IMR-90 (cell line): Measurements from ENCODE around the gene PDC. TPM values are rescaled to one million over a fixed set of nuclear protein-coding genes. Genes with fewer than 3 reads are reported as not detected.

ENCODE experiments used
- ATAC-seq: fragments of 200-7000 bp; cut with Tn5 transposase; 2 replicates; pipeline ENCODE4 v1.9.1; 2020; ENCODE audit warnings: low read depth, mild to moderate bottlenecking, moderate library complexity
- BruUV-seq: library from RNA; stranded (reverse); fragments of 400-500 nt; replicated peaks from 2 replicates; lab custom pipeline; 2021; lab: Mats Ljungman, UMichigan
- CTCF ChIA-PET: fragments of 300-600 bp; formaldehyde crosslinking; extraction: SDS; loops from one replicate; lab custom pipeline; 2021; ENCODE audit warnings: antibody characterized with exemption; lab: Yijun Ruan, JAX
- POLR2A ChIA-PET: fragments of 300-600 bp; sonication (Branson Sonifier 250); formaldehyde crosslinking; loops from one replicate; lab custom pipeline; 2022; ENCODE audit warnings: antibody characterized with exemption; ENCODE audit not compliant: unreplicated experiment; lab: Charles Lee
- DNase-seq: peaks from one replicate; pipeline ENCODE4 v3.0.0; 2013
- H2AFZ ChIP-seq: replicated peaks from 2 replicates; pipeline ENCODE3; 2013; ENCODE audit warnings: low read length, mild to moderate bottlenecking; ENCODE audit not compliant: poor library complexity
- H2AK5ac ChIP-seq: 2 replicates; pipeline ENCODE4 v1.6.1; 2013; ENCODE audit warnings: low read depth, low read length, inconsistent platforms
- H2AK9ac ChIP-seq: replicated peaks from 2 replicates; pipeline ENCODE3; 2013; ENCODE audit warnings: mild to moderate bottlenecking, low read depth, low read length, moderate library complexity; ENCODE audit not compliant: poor library complexity
- H2BK120ac ChIP-seq: 2 replicates; pipeline ENCODE4 v1.6.1; 2013; ENCODE audit warnings: low read depth, low read length, inconsistent platforms
- H2BK15ac ChIP-seq: 3 replicates; pipeline ENCODE4 v1.6.1; 2013; ENCODE audit warnings: low read depth, low read length, inconsistent platforms
- H2BK20ac ChIP-seq: 2 replicates; pipeline ENCODE4 v1.6.1; 2013; ENCODE audit warnings: low read depth, mild to moderate bottlenecking, inconsistent platforms, low read length, moderate library complexity
- H2BK5ac ChIP-seq: 2 replicates; pipeline ENCODE4 v1.6.1; 2013; ENCODE audit warnings: mild to moderate bottlenecking, low read depth, low read length, inconsistent platforms; ENCODE audit not compliant: poor library complexity, severe bottlenecking
- H3K14ac ChIP-seq: replicated peaks from 2 replicates; pipeline ENCODE4 v1.6.1; 2013; ENCODE audit warnings: low read depth, low read length, inconsistent platforms
- H3K18ac ChIP-seq: 2 replicates; pipeline ENCODE4 v1.6.1; 2013; ENCODE audit warnings: low read depth, low read length, control low read depth
- H3K23ac ChIP-seq: 2 replicates; pipeline ENCODE4 v1.6.1; 2013; ENCODE audit warnings: low read depth, low read length, inconsistent platforms
- H3K27ac ChIP-seq: 2 replicates; pipeline ENCODE4 v1.5.1; 2013; ENCODE audit warnings: mild to moderate bottlenecking, control low read depth, low read length; ENCODE audit not compliant: insufficient read depth
- H3K27me3 ChIP-seq: 2 replicates; pipeline ENCODE4 v1.6.1; 2013; ENCODE audit warnings: low read length; ENCODE audit not compliant: control insufficient read depth, insufficient read depth
- H3K36me3 ChIP-seq: 2 replicates; pipeline ENCODE4 v1.6.1; 2013; ENCODE audit warnings: low read length, mixed read lengths; ENCODE audit not compliant: control insufficient read depth, insufficient read depth
- H3K4ac ChIP-seq: 2 replicates; pipeline ENCODE4 v1.6.1; 2013; ENCODE audit warnings: low read depth, low read length, inconsistent platforms
- H3K4me1 ChIP-seq: 2 replicates; pipeline ENCODE4 v1.6.1; 2013; ENCODE audit warnings: low read length, mixed read lengths; ENCODE audit not compliant: control insufficient read depth, insufficient read depth
- H3K4me2 ChIP-seq: 2 replicates; pipeline ENCODE4 v1.6.1; 2013; ENCODE audit warnings: low read depth, mild to moderate bottlenecking, control low read depth, low read length, moderate library complexity
- H3K4me3 ChIP-seq: 2 replicates; pipeline ENCODE4 v1.5.1; 2013; ENCODE audit warnings: low read depth, mild to moderate bottlenecking, control low read depth, low read length, moderate library complexity; ENCODE audit not compliant: insufficient read depth
- H3K56ac ChIP-seq: 2 replicates; pipeline ENCODE4 v1.6.1; 2013; ENCODE audit warnings: low read length, inconsistent platforms; ENCODE audit not compliant: insufficient read depth; ENCODE audit errors: extremely low read depth
- H3K79me1 ChIP-seq, 2 experiments: 2 replicates each; pipeline ENCODE4 v1.6.1; 2013; ENCODE audit warnings: low read length in 2 of 2, inconsistent platforms in 1 of 2, low read depth in 1 of 2
- H3K9ac ChIP-seq: 2 replicates; pipeline ENCODE4 v1.6.1; 2013; ENCODE audit warnings: low read depth, low read length, control low read depth
- H3K9me1 ChIP-seq: 2 replicates; pipeline ENCODE4 v1.6.1; 2013; ENCODE audit warnings: low read length, inconsistent platforms; ENCODE audit not compliant: insufficient read depth
- H3K9me3 ChIP-seq: 2 replicates; pipeline ENCODE4 v1.6.1; 2013; ENCODE audit warnings: low read length; ENCODE audit not compliant: control insufficient read depth, insufficient read depth
- H4K20me1 ChIP-seq: 2 replicates; pipeline ENCODE4 v1.6.1; 2013; ENCODE audit warnings: low read length, inconsistent platforms; ENCODE audit not compliant: insufficient read depth
- H4K5ac ChIP-seq: 2 replicates; pipeline ENCODE4 v1.6.1; 2013; ENCODE audit warnings: mild to moderate bottlenecking, low read depth, low read length, control low read depth
- H4K8ac ChIP-seq, 2 experiments: 2 replicates each; pipeline ENCODE4 v1.6.1; 2013; ENCODE audit warnings: low read depth in 2 of 2, low read length in 2 of 2, control low read depth in 1 of 2, inconsistent platforms in 1 of 2
- H4K91ac ChIP-seq: 2 replicates; pipeline ENCODE4 v1.6.1; 2013; ENCODE audit warnings: low read depth, low read length, inconsistent platforms; ENCODE audit not compliant: insufficient read depth
- BHLHE40 ChIP-seq: fragments of 150-350 bp; IDR thresholded peaks from 2 replicates; pipeline ENCODE4 v1.6.1; 2016; ENCODE audit warnings: mild to moderate bottlenecking, low read depth, low read length
- CEBPB ChIP-seq: IDR thresholded peaks from 2 replicates; pipeline ENCODE4 v1.6.1; 2012; ENCODE audit warnings: low read depth, low read length, improper control_type of control experiment
- CHD1 ChIP-seq: IDR thresholded peaks from 2 replicates; pipeline ENCODE4 v1.6.1; 2012; ENCODE audit warnings: low read depth, low read length, improper control_type of control experiment
- FOS ChIP-seq: fragments of 150-350 bp; IDR thresholded peaks from 2 replicates; pipeline ENCODE4 v1.6.1; 2016; ENCODE audit warnings: low read depth, low read length
- MAFK ChIP-seq: IDR thresholded peaks from 2 replicates; pipeline ENCODE4 v1.6.1; 2012; ENCODE audit warnings: low read depth, low read length, improper control_type of control experiment
- MAZ ChIP-seq: IDR thresholded peaks from 2 replicates; pipeline ENCODE4 v1.6.1; 2012; ENCODE audit warnings: low read depth, mild to moderate bottlenecking, low read length, improper control_type of control experiment, moderate library complexity, borderline replicate concordance
- MXI1 ChIP-seq: IDR thresholded peaks from 2 replicates; pipeline ENCODE4 v1.6.1; 2012; ENCODE audit warnings: low read depth, mild to moderate bottlenecking, low read length, moderate library complexity, borderline replicate concordance
- NFE2L2 ChIP-seq: fragments of 150-350 bp; IDR thresholded peaks from 2 replicates; pipeline ENCODE4 v1.6.1; 2016; ENCODE audit warnings: low read depth, mild to moderate bottlenecking, low read length
- POLR2A ChIP-seq: IDR thresholded peaks from 2 replicates; pipeline ENCODE4 v1.6.1; 2012; ENCODE audit warnings: mild to moderate bottlenecking, low read depth, low read length
- RAD21 ChIP-seq: IDR thresholded peaks from 2 replicates; pipeline ENCODE4 v1.6.1; 2012; ENCODE audit warnings: low read length, improper control_type of control experiment
- RCOR1 ChIP-seq: IDR thresholded peaks from 2 replicates; pipeline ENCODE4 v1.6.1; 2012; ENCODE audit warnings: mild to moderate bottlenecking, low read length, improper control_type of control experiment; ENCODE audit not compliant: insufficient replicate concordance
- RFX5 ChIP-seq: IDR thresholded peaks from 2 replicates; pipeline ENCODE4 v1.8.0; 2012; ENCODE audit warnings: low read depth, mild to moderate bottlenecking, low read length, moderate library complexity
- SMC3 ChIP-seq: fragments of 150-350 bp; IDR thresholded peaks from 2 replicates; pipeline ENCODE4 v1.6.1; 2016; ENCODE audit warnings: low read depth, mild to moderate bottlenecking, antibody characterized with exemption, low read length, moderate library complexity
- USF2 ChIP-seq: fragments of 150-350 bp; IDR thresholded peaks from 2 replicates; pipeline ENCODE4 v1.6.1; 2017; ENCODE audit warnings: mild to moderate bottlenecking, antibody characterized with exemption, low read length, low read depth
- dilution Hi-C: fragments of 300-500 bp; cut with HindIII; formaldehyde crosslinking; loops from one replicate; pipeline ENCODE4 v1.14.3; 2018; ENCODE audit warnings: low sequenced_read_pairs; ENCODE audit not compliant: unreplicated experiment
- in situ Hi-C: fragments of 300-500 bp; cut with MboI; formaldehyde crosslinking; loops from 3 replicates; pipeline ENCODE4 v1.14.3; 2019; ENCODE audit warnings: low sequenced_read_pairs, inconsistent platforms, mixed read lengths
- intact Hi-C: fragments of 100-400 bp; cut with micrococcal nuclease; formaldehyde crosslinking; loops from 2 replicates; pipeline ENCODE4 v1.10.0; 2022
- polyA plus RNA-seq, 3 experiments: library from polyadenylated mRNA; depleted of rRNA; stranded (reverse); fragments of >200 nt; gene quantifications; 2 replicates each; pipeline ENCODE4 v1.2.3, GENCODE V29; 2012; ENCODE audit warnings: low replicate concordance in 1 of 3
- total RNA-seq: library from RNA; depleted of rRNA; stranded (reverse); fragments of >200 nt; gene quantifications from 2 replicates; pipeline ENCODE4 v1.2.3, GENCODE V29; 2012
- TF ChIP-seq, protein P1 (sequence below): conservative IDR thresholded peaks from 2 replicates; pipeline ENCODE4 v1.5.1; 2012; ENCODE audit warnings: mild to moderate bottlenecking, low read depth, low read length, improper control_type of control experiment
- TF ChIP-seq, protein P2 (sequence below): fragments of 150-350 bp; IDR thresholded peaks from 2 replicates; pipeline ENCODE4 v1.6.1; 2016; ENCODE audit warnings: low read depth, mild to moderate bottlenecking, low read length, moderate library complexity, borderline replicate concordance

PDC gene
- total and polyA plus RNA-seq, 2 of the 4 experiments (the other 2 are of a cell fraction), result not detected

GRCh38 chr1:186420311-186420710 lies 40.6 kb downstream of the PDC start:
- peaks cover 7% of the 10 kb centered on the region for H3K4me1 ChIP-seq
- H2BK15ac ChIP-seq, result no peak overlapping the region
- ChIA-PET POLR2A (no interaction called here), CTCF (interaction anchor here (0.8 kb wide), 1 partner anchor 577 kb away, joined by 3 read pairs; no protein-coding TSS in a partner anchor)
- no peak overlapping the region for H3K9ac ChIP-seq
- no peak overlapping the region for H3K56ac ChIP-seq
- no peak overlapping the region for H4K8ac ChIP-seq
- H2AFZ ChIP-seq, result no peak overlapping the region
- BruUV-seq, result no TSS peak
- dilution Hi-C loops, result no loop called here
- no peak overlapping the region for H4K91ac ChIP-seq
- H3K4me3 ChIP-seq, result no peak overlapping the region
- no peak overlapping the region for H2BK20ac ChIP-seq
- no peak overlapping the region; the same call in 1 of the 2 replicates for H3K14ac ChIP-seq
- H3K9me3 ChIP-seq, result no peaks in the 10 kb centered on the region
- no peak overlapping the region for H4K5ac ChIP-seq
- no peaks in the 10 kb centered on the region; a peak in 1 of 4 replicates for H3K79me1 ChIP-seq
- H3K9me1 ChIP-seq, result peaks cover 3% of the 10 kb centered on the region; the same call in 1 of the 2 replicates
- H3K27ac ChIP-seq, result no peak overlapping the region
- H2AK9ac ChIP-seq, result no peak overlapping the region
- H3K36me3 ChIP-seq, result peaks cover 5% of the 10 kb centered on the region
- no peak overlapping the region for H2AK5ac ChIP-seq
- H3K27me3 ChIP-seq, result no peaks in the 10 kb centered on the region
- intact Hi-C loops, result loop anchor here (5.0 kb wide), 1 partner anchor 57 kb away; no protein-coding TSS in a partner anchor
- H3K4me2 ChIP-seq, result no peak overlapping the region
- H3K23ac ChIP-seq, result no peak overlapping the region
- TF ChIP-seq, protein P1, sequence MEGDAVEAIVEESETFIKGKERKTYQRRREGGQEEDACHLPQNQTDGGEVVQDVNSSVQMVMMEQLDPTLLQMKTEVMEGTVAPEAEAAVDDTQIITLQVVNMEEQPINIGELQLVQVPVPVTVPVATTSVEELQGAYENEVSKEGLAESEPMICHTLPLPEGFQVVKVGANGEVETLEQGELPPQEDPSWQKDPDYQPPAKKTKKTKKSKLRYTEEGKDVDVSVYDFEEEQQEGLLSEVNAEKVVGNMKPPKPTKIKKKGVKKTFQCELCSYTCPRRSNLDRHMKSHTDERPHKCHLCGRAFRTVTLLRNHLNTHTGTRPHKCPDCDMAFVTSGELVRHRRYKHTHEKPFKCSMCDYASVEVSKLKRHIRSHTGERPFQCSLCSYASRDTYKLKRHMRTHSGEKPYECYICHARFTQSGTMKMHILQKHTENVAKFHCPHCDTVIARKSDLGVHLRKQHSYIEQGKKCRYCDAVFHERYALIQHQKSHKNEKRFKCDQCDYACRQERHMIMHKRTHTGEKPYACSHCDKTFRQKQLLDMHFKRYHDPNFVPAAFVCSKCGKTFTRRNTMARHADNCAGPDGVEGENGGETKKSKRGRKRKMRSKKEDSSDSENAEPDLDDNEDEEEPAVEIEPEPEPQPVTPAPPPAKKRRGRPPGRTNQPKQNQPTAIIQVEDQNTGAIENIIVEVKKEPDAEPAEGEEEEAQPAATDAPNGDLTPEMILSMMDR, result no peak
- TF ChIP-seq RFX5 (no peak), MAFK (no peak), NFE2L2 (no peak), CHD1 (no peak), FOS (no peak), MAZ (no peak), RAD21 (no peak), RCOR1 (no peak), POLR2A (no peak), USF2 (no peak), CEBPB (no peak), SMC3 (no peak), BHLHE40 (no peak), MXI1 (no peak)
- TF ChIP-seq, protein P2, sequence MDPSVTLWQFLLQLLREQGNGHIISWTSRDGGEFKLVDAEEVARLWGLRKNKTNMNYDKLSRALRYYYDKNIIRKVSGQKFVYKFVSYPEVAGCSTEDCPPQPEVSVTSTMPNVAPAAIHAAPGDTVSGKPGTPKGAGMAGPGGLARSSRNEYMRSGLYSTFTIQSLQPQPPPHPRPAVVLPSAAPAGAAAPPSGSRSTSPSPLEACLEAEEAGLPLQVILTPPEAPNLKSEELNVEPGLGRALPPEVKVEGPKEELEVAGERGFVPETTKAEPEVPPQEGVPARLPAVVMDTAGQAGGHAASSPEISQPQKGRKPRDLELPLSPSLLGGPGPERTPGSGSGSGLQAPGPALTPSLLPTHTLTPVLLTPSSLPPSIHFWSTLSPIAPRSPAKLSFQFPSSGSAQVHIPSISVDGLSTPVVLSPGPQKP, result no peak
- no peak overlapping the region for H2BK5ac ChIP-seq
- no peaks in the 10 kb centered on the region for H4K20me1 ChIP-seq
- DNase-seq (peak; percentile 41), ATAC-seq (peak; percentile 21; the same call in 1 of the 2 replicates)
- in situ Hi-C loops, result no loop called here
- no peak overlapping the region for H3K18ac ChIP-seq
- no peak overlapping the region for H3K4ac ChIP-seq
- H2BK120ac ChIP-seq, result no peak overlapping the region
